DMS153 (cell line): ENCODE measurements around the gene KDM1A.

Source experiments
- DNase-seq: peaks from one replicate; lab custom pipeline; 2025; lab: John Stamatoyannopoulos, UW

Gene KDM1A

DNA sequence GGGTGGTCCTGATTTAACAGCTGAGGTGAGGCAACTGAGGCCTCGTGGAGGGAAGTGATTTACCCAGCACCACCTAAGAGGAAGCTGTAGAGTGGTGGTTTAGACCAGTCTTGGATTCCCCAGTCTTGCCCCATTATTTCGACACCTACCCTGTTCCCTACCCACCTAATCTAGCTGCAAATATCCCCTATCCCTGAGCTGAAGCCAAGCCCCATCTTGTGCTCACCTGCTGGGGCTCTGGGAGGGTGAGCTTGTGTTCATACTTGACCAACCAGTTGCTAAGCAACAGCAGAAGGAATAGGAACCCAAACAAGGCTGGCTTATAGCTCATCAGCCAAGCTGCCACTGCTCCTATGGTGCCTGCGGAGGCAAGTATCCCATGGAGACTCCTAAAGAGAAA is 5.6 kb upstream of the KDM1A start:
- DNase-seq, result peak; percentile 94

DNA sequence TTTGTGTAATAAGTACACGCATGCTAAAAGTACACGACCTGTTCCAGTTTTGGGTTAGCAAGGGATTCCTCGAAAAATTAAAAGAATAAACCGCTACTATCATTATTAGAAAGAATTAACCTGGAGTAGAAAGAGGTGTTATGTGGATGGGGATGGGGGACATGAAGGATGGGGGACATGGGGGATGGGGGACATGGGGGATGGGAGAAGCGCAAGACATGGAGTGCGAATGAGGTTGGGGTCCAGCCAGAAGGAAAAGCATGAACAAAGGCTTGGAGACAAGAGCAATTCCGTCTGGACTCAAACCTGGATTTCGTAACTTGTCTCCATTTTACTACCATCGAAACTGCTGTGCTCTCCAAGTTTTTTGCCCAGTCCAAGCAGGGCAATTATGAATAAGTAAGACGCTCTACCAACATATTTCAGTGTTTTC is 591 bp upstream of the KDM1A start:
- no peak for DNase-seq

DNA sequence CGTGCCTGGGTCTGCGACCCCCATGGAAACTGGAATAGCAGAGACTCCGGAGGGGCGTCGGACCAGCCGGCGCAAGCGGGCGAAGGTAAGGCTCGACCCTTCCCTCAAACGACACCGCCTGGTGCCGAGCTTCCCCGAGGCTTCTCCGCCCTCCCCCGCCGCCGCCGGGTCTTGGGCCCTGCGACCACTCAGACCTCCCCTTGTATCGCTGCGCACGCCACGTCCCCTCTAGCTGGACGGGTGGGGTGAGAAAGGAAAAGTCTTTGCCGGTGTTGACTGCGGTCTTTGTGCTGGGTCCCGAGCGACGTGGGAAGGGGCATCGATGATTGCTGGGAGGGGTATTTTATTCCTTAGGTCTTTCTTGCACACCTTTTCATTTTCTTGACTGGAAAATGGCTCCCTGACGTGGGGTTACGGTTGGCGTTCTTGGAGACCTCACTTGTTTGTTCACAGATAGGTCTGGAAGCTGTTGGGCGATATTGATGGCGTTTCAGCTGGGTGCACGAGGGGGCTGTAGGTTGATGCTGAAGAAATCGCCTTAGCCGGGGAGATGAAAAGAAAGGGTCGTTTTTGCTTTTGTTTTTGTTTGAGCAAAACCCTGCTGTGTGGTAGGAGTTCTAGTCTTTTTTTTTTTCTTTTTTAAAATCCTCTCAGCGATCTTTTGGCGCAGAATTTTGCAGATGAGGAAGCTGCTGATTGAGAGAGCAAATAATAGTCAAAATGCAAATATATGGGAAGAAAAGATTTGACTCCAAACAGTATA is 776 bp downstream of the KDM1A start:
- no peak for DNase-seq

DNA sequence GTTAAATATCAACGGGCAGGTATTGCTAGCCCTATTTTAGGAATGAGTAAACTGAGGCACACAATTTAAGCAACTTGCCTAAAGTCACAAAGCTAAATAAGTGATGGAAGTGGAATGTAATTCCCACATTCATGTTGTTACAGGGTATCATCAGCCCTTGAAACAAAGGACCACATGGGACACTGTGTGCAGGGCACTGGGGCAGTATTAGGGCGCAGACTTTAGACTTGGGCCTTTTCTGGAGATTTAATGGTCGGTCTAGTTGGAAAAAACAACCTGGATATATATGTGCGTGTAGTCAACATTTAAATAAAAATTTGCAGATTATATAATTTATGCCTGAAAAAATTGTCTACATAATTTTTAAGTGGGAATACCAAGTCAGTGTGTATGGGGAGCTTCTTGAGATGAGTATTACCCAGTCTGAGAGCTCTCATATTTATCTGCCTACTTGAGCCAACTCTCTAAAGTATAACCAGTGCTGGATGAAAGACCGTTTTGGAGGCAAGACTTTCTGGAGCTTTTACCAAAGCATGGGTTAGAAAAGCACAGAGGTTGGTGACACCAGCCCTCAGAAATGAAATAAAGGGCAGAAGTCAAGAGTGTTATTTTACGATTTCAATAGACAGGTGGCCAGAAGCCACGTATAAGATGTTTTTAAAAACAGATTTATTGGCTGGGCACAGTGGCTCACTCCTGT is 1.6 kb downstream of the KDM1A start:
- DNase-seq, result no peak

DNA sequence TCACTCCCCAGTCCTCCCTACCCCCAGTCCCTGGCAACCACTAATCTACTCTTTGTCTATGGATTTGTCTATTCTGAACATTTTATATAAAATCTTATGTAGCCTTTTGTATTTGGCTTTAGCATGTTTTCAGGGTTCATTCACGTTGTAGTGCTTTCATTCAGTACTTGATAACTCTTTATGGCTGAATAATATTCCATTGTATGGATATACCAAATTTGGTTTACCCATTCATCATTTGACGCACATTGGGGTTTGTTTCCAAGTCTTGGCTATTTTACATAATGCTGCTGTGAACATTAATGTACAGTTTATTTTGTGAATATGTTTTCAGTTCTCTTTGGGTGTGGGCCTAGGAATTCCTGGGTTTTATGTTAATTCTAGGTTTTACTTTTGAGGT is 2.6 kb downstream of the KDM1A start:
- DNase-seq, result no peak

DNA sequence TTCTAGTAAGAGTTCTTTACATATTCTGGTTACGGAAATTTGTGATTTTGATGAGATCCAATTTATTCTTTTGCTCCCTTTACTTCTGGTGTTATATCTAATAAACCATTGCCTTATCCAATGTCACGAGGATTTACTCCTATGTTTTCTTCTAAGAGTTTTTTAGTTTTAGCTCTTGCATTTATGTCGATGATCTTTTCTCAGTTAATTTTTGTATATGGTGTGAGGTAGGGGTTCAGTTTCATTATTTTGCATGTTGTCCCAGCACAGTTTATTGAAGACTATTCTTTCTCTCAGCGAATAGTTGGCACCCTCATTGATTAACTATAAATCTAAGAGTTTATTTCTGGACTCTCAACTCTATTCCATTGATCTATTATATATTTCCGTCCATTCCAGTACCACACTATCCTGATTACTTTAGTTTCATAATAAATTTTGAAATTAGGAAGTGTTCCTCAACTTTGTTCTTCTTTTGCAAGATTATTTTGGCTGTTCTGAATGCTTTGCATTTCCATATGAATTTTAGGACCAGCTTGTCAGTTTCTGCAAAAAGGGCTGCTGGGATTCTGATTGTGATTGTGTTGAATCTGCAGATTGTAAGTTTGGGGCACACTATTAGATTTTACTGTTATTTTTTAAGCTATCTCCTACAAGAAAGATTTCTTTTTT is 4.0 kb downstream of the KDM1A start:
- no peak for DNase-seq

DNA sequence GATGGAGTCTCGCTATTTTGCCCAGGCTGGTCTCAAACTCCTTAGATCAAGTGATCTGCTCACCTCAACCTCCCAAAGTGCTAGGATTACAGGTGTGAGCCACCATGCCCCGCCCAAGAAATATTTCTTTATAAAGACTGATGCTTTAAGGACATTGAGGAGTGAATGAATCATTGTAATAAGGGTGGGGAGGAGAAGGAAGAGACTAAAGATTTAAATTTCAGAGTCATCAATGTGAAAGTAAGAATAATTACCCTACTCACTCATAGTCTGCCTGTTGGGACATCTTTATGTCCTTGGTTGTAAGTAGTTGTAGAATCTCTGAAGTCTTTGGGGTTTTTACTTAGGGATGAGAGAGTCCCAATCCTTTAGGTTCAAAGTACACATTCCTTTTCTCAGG is 7.3 kb downstream of the KDM1A start:
- DNase-seq, result no peak

DNA sequence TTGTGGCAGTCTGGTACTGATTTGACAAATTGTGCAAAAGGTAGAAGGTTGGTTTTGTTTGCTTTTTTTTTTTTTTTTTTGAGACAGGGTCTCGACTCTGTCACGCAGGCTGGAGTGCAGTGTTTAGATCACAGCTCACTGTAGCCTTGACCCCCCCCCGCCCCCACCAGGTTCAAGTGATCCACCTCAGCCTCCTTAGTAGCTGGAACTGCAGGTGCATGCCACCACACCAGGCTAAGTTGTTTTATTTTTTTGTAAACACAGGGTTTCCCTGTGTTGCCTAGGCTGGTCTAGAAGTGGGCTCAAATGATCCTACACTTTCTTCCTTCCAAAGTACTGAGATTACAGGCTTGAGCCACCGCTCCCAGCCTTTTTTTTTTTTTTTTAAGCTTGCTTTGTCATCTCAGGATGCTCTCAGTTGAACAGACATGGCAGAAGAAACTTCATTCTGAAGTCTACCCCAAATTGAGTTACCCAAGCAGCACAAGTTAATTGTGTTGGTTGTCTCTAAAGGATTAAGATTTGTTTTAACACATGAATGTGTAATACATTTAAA is 8.2 kb downstream of the KDM1A start:
- no peak for DNase-seq

DNA sequence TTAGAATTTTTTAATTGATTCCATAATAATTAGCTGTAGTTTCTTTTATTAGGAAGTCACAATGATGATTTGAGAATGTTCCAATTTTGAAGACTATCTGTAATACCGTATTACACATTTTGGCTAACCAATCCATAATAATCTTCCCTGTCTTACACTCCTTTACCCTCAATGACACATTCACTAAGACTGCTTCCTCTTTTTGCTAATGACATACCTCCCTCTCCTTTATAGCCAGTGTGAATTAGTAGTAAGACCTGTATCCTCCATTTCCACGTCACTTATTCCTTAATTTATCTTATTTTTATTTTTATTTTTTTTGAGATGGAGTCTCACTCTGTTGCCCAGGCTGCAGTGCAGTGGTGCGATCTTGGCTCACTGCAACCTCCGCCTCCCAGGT is 10.1 kb downstream of the KDM1A start:
- no peak for DNase-seq

DNA sequence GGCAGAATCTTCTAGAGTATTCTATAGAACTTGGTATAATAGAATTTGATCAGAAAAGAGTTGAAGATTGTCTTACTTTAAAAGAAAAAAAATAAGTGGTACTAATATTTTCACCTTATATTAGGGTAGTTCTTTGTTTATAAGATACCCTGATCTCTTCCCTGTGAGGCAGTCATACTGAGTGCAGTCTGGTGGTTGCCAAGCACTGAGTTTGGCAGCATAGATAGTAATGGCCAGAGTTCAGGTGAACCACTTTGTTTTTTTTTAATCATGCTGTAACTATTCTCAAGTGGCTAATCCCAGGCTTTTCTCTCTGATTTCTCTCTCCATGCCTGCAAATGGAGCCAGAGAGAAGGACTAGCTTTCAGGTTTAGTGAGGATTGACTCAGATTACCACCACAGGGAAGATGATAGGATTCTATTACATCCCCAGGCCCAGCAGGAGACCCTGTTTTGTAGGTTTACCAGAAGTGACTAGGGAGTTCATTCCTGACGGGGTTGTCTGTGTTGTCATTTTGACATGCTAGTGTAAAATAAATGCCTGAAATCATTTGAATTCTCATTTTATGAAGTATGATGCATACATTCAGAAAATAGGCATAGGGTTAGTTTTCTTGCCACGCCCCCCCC is 16.7 kb downstream of the KDM1A start:
- DNase-seq, result no peak

DNA sequence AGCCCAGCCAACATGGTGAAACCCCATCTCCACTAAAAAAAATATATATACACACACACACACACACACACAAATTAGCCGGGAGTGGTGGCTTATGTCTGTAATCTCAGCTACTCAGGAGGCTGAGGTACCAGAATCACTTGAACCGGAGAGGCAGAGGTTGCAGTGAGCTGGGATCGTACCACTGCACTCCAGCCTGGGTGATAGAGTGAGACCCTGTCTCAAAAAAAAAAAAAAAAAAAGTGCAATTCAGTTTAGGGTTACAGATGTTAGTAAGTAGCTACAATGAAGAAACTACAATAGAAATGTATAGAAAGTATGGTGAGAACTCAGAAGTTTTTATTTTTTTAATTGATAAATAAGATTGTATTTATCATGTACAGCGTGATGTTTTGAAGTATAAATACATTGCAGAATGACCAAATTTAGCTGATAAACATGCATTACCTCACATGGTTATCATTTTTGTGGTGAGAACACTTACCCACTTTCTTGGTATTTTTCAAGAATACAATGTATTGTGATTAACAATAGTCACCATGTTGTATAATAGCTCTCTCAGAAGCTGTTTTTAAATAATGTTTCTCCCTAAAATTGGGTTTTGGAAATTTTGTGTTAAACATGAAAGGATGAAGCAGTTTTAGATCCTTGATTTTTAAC is 17.9 kb downstream of the KDM1A start:
- no peak for DNase-seq

DNA sequence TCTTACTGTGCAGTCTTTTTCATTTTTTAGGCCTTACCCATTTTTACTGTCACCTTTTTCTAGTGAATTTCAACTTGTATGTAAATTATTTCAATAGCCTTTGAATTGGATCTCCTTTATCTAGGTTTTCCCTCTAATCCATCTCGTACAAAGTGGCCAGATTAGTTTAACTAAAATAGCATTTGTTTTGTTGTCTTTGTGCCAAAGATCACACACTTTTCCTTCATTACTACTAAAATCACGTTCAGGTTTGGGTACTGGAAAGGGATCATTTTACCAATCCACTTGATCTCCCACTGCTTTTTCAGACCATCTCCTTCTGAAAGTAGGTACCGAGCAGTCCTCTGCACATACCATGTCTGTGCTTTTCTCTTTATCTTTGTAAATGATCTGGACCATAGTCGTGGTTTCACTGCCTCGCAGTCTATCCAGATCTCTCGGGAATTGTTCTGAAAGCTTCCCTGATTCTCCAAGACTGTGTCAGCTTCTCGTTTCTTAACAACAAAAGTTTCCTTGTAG is 20.1 kb downstream of the KDM1A start:
- DNase-seq, result no peak

DNA sequence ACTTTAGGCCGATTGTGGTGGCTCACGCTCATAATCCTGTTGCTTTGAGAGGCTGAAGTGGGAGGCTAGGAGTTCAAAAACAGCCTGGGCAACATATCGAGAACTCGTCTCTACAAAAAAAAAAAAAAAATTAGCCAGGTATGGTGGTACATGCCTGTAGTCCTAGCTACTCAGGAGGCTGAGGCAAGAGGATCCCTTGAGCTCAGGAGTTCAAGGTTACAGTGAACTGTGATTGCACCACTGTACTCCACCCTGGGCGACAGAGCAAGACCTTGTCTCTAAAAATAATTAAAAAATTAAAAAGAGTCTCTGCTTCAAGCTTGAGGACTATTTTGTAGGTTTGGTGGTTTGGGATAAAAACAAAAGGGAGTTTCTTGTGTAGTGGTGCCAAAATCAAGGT is 21.2 kb downstream of the KDM1A start:
- no peak for DNase-seq

DNA sequence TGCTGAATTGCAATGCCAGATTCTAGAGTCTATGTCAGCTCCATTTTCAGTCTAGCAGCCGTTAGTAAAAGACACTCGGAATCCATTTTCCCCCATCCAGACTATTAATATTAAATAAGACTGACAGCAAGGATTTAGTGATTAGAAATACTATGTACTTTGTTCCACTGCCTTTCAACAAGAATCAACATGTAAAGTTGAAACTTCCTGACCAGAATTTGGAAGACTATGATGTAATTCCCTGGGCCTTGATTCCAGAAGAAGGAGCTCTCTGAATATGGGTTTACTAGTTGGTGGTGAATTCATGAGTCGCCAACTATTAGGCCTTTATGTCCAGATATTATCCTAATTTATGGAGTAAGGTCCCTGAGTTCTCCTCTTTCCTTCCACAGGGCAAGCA is 24.8 kb downstream of the KDM1A start:
- DNase-seq, result no peak

DNA sequence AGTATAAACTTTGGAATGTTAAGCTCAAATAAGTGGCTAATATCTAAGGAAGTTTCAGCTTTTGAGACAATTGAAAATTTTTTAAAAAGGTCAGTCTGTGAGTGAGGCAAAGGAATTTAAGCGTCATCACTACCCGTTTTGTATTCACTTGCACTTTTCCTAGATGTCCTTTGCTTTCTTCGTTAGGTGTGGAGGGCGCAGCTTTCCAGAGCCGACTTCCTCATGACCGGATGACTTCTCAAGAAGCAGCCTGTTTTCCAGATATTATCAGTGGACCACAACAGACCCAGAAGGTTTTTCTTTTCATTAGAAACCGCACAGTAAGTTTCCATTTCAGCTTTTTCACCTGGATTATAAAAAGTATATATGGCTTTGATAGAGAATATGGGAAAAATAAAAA is 30.9 kb downstream of the KDM1A start:
- DNase-seq, result no peak

DNA sequence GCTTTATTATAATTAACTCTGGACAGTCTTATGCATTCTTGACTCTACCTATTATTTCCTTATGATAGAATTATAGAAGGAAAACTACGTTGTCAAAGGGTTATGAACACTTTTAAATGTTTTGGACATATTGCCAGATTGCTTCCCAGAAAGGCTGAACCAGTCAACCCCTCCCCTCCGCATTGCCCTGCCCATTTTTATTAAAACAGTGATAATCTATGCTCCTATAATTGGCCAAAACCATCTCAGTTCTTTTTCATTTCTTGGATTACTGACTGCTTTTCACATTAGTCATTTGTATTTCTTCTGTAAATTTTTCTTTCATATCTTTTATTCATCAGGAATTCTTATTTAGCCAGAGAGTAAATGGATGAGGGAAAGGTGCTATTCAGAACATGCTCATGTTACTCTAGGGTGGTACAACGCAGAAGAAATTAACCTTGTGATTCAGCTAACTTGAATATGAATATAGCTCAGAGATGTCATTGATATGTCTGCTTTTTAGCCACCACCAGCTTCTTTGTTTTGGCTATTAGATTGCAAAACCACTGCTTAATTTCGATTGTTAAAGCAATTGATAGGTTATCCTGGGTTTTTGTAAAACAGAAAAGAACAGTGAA is 32.1 kb downstream of the KDM1A start:
- no peak for DNase-seq

DNA sequence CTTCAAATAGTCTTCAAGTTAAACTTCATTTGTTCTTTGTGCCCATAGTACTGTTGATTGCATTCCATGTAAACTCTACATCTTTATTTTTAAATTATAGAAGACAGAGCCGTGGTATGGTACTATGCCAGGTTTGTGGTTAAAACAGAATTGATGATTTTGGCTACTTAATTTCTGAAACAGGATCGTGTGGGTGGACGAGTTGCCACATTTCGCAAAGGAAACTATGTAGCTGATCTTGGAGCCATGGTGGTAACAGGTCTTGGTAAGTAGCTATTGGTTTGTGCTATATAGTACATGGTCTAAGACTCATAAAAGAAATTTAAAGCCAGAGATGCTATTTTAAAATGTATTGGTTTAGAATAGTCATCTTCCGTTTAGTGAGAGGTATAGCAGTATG is 38.0 kb downstream of the KDM1A start:
- DNase-seq, result no peak

DNA sequence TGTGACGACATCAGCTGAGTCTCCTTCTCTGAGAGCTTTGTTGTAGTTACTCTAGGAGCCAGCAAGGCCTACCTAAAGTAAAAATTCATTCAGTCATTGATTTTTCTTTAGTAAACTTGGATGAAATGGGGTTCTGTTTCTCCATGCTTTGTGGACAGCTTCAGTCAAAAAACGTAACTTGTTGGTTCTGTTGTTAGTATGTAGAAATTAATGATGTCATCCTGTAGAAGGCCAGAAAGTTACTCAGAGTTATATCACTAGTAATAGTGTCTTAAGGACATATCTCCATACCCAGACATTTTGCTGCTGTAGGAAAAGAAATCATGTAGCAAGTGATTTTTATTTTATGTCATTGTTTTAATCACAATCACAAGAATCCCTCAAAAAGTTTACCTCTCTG is 43.0 kb downstream of the KDM1A start:
- DNase-seq, result no peak

DNA sequence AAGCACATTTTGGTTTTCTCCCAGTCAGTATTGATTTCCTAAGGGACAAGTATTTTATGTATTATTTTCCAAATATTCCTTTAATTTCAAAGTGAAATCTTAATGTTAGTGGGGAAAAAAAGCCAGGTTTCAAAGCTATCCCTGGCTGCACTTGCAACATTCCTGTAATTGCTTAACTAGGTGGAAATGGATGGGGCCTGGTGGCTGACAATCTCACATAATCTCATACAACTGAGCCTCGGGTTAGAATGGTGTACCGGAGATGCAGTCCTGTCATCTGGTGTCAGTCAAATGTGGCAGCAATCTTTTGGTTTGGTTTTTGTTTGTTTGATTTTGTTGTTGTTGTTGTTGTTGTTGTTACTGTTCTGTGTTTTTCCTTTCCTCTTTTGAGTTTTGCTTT is 46.1 kb downstream of the KDM1A start:
- no peak for DNase-seq

DNA sequence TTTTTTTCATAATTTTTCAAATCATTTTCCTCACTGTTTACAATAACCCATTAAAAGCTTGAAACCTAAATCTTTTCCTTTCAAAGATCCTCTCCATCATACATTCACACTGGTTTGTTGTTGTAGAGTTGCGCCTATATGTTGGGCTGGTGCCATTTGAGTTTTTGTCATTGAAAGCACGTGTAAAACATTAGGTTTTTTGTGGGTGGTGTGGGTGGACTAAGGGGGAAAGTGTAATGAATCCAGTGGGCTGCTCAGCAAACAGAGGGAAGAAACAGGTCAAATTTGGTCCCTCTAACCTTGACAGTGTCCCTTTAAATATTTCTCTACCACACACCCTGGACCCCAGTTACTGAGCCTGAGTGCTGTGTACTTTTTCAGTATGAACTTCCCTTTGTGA is 46.8 kb downstream of the KDM1A start:
- DNase-seq, result no peak

DNA sequence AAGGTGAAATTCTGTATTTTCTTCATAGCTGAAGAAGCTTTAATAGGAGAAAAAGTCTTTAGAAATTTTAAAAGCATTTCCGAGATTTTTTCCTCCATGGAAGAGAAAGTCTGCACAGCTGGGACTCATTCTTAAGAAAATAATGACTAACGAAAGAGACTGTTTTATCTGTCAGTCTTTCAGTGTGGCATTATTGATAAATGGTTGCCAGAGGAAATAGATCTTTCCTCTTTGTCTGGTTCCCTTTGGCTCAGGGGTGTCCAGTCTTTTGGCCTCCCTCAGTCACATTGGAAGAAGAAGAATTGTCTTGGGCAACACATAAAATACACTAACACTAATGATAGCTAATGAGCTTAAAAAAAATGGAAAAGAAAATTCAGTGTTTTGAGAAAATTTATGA is 49.9 kb downstream of the KDM1A start:
- DNase-seq, result no peak
